HepG2 (cell line): ENCODE measurements around the gene IBA57. TPM values are rescaled to one million over a fixed set of nuclear protein-coding genes. Genes with fewer than 3 reads are reported as not detected.
A peak's percentile ranks its signal among the peaks of the same experiment; 100 is the strongest.

ENCODE experiments used
- ELF3 ChIP-seq: IDR thresholded peaks from 2 replicates; pipeline ENCODE4 v1.6.1; 2016; ENCODE audit warnings: missing genetic modification reagents, missing compliant biosample characterization
- FOXC1 ChIP-seq: sonication (generic); formaldehyde crosslinking; IDR thresholded peaks from 2 replicates; pipeline ENCODE4 v1.8.0; 2022; ENCODE audit warnings: mild to moderate bottlenecking, missing genetic modification reagents, borderline replicate concordance
- HES4 ChIP-seq: sonication (generic); formaldehyde crosslinking; IDR thresholded peaks from 2 replicates; pipeline ENCODE4 v1.9.0; 2021; ENCODE audit warnings: mild to moderate bottlenecking, missing genetic modification reagents, borderline replicate concordance
- KDM1A ChIP-seq: IDR thresholded peaks from 2 replicates; pipeline ENCODE4 v1.6.1; 2016; ENCODE audit warnings: missing compliant biosample characterization
- KDM3A ChIP-seq: IDR thresholded peaks from 2 replicates; pipeline ENCODE4 v1.6.1; 2018; ENCODE audit warnings: low read depth, missing compliant biosample characterization
- KDM5A ChIP-seq: fragments of 200-600 bp; sonication (generic); IDR thresholded peaks from 2 replicates; pipeline ENCODE4 v1.7.0; 2018; ENCODE audit warnings: antibody characterized with exemption, mild to moderate bottlenecking, low read length, borderline replicate concordance
- POLR2A ChIP-seq, 2 experiments: IDR thresholded peaks; 2 replicates each; pipeline ENCODE4 v1.6.1; 2011; ENCODE audit warnings: low read depth in 2 of 2, low read length in 2 of 2, mild to moderate bottlenecking in 1 of 2, moderate library complexity in 1 of 2; ENCODE audit not compliant: insufficient read depth in 1 of 2
- RXRB ChIP-seq: IDR thresholded peaks from 2 replicates; pipeline ENCODE4 v1.6.1; 2016; ENCODE audit warnings: borderline replicate concordance, missing genetic modification reagents, missing compliant biosample characterization
- SOX6 ChIP-seq, 2 experiments: fragments of 450-650 bp in 1 of 2; sonication (generic) in 1 of 2; formaldehyde crosslinking in 1 of 2; IDR thresholded peaks; 2 replicates each; pipeline versions ENCODE4 v1.4.0 to v1.6.1; 2017 to 2020; ENCODE audit warnings: antibody characterized with exemption in 1 of 2, mild to moderate bottlenecking in 1 of 2, missing genetic modification reagents in 1 of 2
- ZNF121 ChIP-seq: sonication (generic); formaldehyde crosslinking; IDR thresholded peaks from 2 replicates; pipeline ENCODE4 v1.5.0; 2020; ENCODE audit warnings: mild to moderate bottlenecking, missing genetic modification reagents
- ZNF253 ChIP-seq: sonication (generic); formaldehyde crosslinking; IDR thresholded peaks from 2 replicates; pipeline ENCODE4 v1.8.0; 2022; ENCODE audit warnings: mild to moderate bottlenecking, missing genetic modification reagents, borderline replicate concordance
- ZNF292 ChIP-seq: sonication (generic); formaldehyde crosslinking; IDR thresholded peaks from 2 replicates; pipeline ENCODE4 v1.8.1; 2022; ENCODE audit warnings: mild to moderate bottlenecking, low read depth, missing genetic modification reagents, borderline replicate concordance
- ZNF33A ChIP-seq: sonication (generic); formaldehyde crosslinking; IDR thresholded peaks from 2 replicates; pipeline ENCODE4 v1.5.1; 2020; ENCODE audit warnings: missing genetic modification reagents, mild to moderate bottlenecking, moderate library complexity, borderline replicate concordance
- ZNF556 ChIP-seq: sonication (generic); formaldehyde crosslinking; IDR thresholded peaks from 2 replicates; pipeline ENCODE4 v1.4.0; 2020; ENCODE audit warnings: mild to moderate bottlenecking, missing genetic modification reagents, borderline replicate concordance
- ZNF790 ChIP-seq: sonication (generic); formaldehyde crosslinking; IDR thresholded peaks from 2 replicates; pipeline ENCODE4 v1.8.0; 2022; ENCODE audit warnings: missing genetic modification reagents, mild to moderate bottlenecking, borderline replicate concordance
- polyA plus RNA-seq, 8 experiments: library from polyadenylated mRNA; depleted of rRNA in 3 of 8; stranded (reverse) in 7 of 8; unstranded in 1 of 8; fragments of >200 nt; fragmentation: Illumina TruSeq in 4 of 8; extraction: Trizol in 4 of 8; gene quantifications; 2 replicates each; pipeline versions ENCODE4 v1.2.1 to v1.2.3, GENCODE V29; 2011 to 2016; ENCODE audit warnings: low read depth in 4 of 8, missing spikeins in 1 of 8, mixed read lengths in 1 of 8; ENCODE audit not compliant: insufficient read depth in 1 of 8
- total RNA-seq, 5 experiments: library from RNA; depleted of rRNA; stranded (reverse); fragments of >200 nt; fragmentation: Illumina TruSeq; extraction: Trizol; gene quantifications; 2 replicates each; pipeline ENCODE4 v1.2.3, GENCODE V29; 2016; ENCODE audit warnings: low read depth in 1 of 5
- TF ChIP-seq, protein P1 (sequence below): sonication (generic); formaldehyde crosslinking; IDR thresholded peaks from 2 replicates; pipeline ENCODE4 v1.4.0; 2020; ENCODE audit warnings: mild to moderate bottlenecking, low read depth, missing genetic modification reagents
- TF ChIP-seq, protein P2 (sequence below): sonication (generic); formaldehyde crosslinking; IDR thresholded peaks from 2 replicates; pipeline ENCODE4 v1.4.0; 2020; ENCODE audit warnings: mild to moderate bottlenecking, missing genetic modification reagents
- TF ChIP-seq, protein P3 (sequence below): IDR thresholded peaks from 2 replicates; pipeline ENCODE4 v1.6.1; 2012; ENCODE audit warnings: low read length, improper control_type of control experiment
- TF ChIP-seq, protein P4 (sequence below): sonication (generic); formaldehyde crosslinking; IDR thresholded peaks from 2 replicates; pipeline ENCODE4 v1.4.0; 2020; ENCODE audit warnings: mild to moderate bottlenecking, missing genetic modification reagents

Gene IBA57
- total and polyA plus RNA-seq, 2 of the 13 experiments (the other 11 are each of a cell fraction or from before 2014, with no cell fraction given), result 2.3 to 10.2 TPM

DNA sequence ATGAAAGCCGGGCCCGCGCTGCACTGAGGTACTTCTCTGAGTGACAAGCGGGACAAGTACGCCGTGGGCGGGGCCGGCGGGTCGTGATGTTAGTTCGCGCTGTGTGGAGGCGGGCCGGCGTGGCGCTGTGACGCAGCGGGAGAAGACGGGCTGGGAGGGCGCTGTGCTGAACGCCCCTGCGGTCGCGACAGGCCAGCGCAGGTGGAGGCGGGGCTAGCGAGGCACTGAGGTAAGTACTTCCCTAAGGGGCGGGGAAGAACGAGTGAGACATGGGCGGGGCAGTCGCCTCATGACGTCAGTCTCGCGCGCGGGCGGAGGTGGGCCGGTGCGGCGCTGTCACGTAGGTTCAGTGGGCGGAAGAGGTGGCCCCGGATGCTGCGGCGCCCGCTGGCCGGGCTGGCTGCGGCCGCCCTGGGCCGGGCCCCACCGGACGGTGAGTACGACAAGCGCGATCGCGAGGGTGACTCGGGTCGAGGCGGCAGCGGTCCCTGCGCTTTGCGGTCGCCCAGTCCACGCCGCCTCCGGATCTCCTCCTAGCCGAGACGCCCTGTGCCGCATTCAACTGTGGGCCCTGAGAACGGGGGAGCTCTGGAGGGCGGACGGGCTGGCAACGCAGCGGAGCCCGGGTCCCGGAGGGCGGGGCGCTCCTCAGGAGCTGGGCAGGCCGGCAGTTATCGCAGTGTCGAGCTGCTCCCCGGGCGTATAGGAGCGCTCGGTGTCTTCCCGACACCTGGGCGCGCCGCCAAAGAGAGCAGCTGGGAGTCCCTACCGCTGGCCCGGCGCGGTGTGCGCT, 25.5 kb upstream of the IBA57 start, which contains the start of gene GUK1 (continued):
- TF ChIP-seq HES4 (CRISPR knock-in tag) (peak; percentile 71; the same call in 1 of the 2 replicates), ZNF292 (0 out of 2 replicates have a peak, but pooled peaks have one; percentile 65), KDM3A (peak; percentile 91), ZNF121 (CRISPR knock-in tag) (0 out of 2 replicates have a peak, but pooled peaks have one; percentile 19), SOX6 (IDR thresholded peaks at IDR 0.05) (no peak), SOX6 (CRISPR knock-in tag; IDR thresholded peaks at IDR 0.05) (peak; percentile 55; the same call in 1 of the 2 replicates), ZNF556 (CRISPR knock-in tag) (peak; percentile 85; the same call in 1 of the 2 replicates), POLR2A (IDR thresholded peaks at IDR 0.05; ENCODE audit: insufficient read depth in 1 of 2, low read depth in 2 of 2, low read length in 2 of 2) (peak in 1 of 2 experiments; percentile 92; a peak in 2 of 4 replicates), KDM5A (peak; percentile 58; the same call in 1 of the 2 replicates), ZNF253 (CRISPR knock-in tag) (no peak), ZNF790 (CRISPR knock-in tag) (peak; percentile 46; the same call in 1 of the 2 replicates), RXRB (CRISPR knock-in tag) (peak; percentile 49), ZNF33A (CRISPR knock-in tag) (0 out of 2 replicates have a peak, but pooled peaks have one; percentile 5), FOXC1 (CRISPR knock-in tag) (peak; percentile 63; the same call in 1 of the 2 replicates), ELF3 (CRISPR knock-in tag) (peak; percentile 77), KDM1A (0 out of 2 replicates have a peak, but pooled peaks have one; percentile 6)
- TF ChIP-seq, protein P1, sequence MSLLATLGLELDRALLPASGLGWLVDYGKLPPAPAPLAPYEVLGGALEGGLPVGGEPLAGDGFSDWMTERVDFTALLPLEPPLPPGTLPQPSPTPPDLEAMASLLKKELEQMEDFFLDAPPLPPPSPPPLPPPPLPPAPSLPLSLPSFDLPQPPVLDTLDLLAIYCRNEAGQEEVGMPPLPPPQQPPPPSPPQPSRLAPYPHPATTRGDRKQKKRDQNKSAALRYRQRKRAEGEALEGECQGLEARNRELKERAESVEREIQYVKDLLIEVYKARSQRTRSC (CRISPR knock-in tag), result peak; percentile 51; the same call in 1 of the 2 replicates
- TF ChIP-seq, protein P2, sequence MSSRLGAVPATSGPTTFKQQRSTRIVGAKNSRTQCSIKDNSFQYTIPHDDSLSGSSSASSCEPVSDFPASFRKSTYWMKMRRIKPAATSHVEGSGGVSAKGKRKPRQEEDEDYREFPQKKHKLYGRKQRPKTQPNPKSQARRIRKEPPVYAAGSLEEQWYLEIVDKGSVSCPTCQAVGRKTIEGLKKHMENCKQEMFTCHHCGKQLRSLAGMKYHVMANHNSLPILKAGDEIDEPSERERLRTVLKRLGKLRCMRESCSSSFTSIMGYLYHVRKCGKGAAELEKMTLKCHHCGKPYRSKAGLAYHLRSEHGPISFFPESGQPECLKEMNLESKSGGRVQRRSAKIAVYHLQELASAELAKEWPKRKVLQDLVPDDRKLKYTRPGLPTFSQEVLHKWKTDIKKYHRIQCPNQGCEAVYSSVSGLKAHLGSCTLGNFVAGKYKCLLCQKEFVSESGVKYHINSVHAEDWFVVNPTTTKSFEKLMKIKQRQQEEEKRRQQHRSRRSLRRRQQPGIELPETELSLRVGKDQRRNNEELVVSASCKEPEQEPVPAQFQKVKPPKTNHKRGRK, result 0 out of 2 replicates have a peak, but pooled peaks have one; percentile 34
- TF ChIP-seq, protein P3, sequence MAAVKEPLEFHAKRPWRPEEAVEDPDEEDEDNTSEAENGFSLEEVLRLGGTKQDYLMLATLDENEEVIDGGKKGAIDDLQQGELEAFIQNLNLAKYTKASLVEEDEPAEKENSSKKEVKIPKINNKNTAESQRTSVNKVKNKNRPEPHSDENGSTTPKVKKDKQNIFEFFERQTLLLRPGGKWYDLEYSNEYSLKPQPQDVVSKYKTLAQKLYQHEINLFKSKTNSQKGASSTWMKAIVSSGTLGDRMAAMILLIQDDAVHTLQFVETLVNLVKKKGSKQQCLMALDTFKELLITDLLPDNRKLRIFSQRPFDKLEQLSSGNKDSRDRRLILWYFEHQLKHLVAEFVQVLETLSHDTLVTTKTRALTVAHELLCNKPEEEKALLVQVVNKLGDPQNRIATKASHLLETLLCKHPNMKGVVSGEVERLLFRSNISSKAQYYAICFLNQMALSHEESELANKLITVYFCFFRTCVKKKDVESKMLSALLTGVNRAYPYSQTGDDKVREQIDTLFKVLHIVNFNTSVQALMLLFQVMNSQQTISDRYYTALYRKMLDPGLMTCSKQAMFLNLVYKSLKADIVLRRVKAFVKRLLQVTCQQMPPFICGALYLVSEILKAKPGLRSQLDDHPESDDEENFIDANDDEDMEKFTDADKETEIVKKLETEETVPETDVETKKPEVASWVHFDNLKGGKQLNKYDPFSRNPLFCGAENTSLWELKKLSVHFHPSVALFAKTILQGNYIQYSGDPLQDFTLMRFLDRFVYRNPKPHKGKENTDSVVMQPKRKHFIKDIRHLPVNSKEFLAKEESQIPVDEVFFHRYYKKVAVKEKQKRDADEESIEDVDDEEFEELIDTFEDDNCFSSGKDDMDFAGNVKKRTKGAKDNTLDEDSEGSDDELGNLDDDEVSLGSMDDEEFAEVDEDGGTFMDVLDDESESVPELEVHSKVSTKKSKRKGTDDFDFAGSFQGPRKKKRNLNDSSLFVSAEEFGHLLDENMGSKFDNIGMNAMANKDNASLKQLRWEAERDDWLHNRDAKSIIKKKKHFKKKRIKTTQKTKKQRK, result no peak
- TF ChIP-seq, protein P4, sequence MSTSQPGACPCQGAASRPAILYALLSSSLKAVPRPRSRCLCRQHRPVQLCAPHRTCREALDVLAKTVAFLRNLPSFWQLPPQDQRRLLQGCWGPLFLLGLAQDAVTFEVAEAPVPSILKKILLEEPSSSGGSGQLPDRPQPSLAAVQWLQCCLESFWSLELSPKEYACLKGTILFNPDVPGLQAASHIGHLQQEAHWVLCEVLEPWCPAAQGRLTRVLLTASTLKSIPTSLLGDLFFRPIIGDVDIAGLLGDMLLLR (CRISPR knock-in tag), result peak; percentile 39
